NCI-H2196 (cell line): Measurements from ENCODE around the gene ITSN1.

Source experiments
- DNase-seq: peaks from one replicate; lab custom pipeline; 2025; ENCODE audit not compliant: unreplicated experiment; lab: John Stamatoyannopoulos, UW

Gene ITSN1

DNA sequence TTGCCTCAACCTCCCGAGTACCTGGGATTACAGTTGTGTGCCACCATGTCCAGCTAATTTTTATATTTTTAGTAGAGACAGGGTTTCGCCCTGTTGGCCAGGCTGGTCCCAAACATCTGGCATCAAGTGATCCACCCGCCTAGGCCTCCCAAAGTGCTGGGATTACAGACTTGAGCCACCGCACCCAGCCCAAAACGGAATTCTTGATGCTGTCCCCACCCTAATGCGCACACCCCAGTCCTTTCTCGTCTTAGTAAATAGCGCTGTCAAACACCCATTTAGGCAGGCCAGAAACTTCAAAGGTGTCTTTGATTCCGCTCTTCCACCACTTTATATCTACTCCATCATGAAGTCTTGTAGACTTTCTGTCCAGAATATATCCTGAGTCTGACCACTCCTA is 35.1 kb downstream of the ITSN1 start:
- DNase-seq, result no peak

DNA sequence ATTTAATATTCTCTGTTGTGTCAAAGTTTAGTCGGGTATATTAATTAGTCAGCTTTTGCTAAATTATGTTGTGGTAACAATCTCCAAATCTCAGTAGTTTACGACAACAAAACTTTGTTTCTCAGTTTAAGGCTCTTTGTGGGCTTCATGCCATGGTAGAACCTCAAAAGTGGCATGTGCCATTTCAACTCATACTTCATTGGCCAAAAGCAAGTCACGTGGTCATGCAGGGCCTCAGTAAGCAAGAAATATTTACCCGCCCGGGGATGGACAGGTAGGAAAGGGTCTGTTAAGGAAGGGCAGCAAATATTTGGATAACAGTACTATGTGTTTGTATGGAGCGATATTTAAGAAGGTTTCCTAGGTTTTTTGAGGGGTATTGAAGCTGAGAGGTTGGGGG is 38.6 kb downstream of the ITSN1 start:
- no peak for DNase-seq

GRCh38 chr21:33682992-33683627 is 40.8 kb downstream of the ITSN1 start:
- no peak for DNase-seq

DNA sequence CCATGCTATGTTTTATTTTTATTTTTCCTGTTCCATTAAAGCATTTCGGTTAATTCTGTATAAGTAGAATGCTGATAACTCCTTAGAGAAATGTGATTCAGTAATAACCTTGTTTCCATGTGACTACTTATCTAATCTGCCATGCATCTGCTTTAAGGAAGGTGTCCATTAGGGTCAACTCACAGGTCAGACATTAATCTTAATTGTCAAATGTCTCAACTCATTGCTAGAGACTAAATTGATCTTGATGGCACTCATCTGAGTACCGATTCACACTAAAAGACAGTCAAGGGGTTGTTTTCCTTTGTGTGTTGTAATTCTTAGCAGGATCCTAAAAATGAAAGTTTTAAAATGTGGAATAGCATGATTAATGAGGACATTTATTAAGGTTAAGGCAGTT is 41.8 kb downstream of the ITSN1 start:
- no peak for DNase-seq

DNA sequence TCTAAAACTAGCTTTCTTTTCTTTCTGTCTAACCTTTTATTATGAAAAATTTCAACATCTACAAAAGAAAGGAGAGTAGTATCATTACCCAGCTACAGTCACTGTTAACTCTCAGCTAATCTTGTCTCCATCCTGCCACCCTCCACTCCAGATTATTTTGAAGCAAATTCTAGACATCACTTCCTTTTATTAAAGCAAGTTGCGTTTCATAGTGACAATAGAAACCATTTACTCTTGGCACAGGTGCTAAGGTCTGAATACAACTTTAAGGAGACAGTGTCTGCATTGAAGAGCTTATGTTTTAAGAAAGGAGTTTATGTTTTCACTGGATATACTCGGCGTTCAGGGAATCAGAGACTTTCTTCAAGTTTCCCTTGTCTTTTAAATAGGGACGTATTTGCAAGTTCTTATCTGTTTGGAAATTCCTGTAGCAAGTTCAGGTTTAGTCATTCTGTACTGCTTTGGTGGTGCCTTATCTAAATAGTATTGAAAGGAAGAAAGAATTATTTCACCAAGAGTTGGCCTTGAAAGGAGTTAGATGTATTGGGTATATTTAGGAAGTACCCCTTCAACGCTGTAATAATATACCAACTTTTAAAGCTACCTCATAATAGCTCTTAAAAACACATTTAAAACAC is 42.7 kb downstream of the ITSN1 start:
- no peak for DNase-seq

DNA sequence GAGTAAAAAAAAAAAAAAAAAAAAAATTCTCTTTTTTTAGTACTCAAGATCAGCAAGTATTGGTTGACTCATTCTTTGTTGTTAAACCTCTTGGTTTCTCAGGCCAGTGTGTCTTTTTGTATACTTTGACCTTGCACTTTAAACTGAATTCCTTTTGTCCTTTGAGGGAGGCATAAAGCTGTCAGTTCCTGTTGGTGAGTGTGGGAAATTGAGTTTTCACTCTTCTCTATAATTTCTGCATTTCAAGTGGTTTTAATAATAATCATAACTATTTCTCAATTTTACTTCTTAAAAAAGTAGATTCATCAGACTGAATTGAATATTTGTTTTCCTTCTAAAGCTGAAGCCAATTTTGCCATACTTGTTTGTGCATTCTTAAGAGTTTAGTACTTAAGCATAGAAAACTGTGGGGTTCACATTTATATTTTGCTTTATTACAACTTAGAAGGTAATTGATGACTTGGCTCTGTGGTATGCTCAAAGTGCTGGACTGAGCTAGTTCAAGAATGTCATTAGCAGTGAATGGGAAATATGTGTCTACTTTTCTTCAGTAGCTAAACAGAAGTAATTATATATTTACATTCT is 43.4 kb downstream of the ITSN1 start:
- DNase-seq, result no peak

DNA sequence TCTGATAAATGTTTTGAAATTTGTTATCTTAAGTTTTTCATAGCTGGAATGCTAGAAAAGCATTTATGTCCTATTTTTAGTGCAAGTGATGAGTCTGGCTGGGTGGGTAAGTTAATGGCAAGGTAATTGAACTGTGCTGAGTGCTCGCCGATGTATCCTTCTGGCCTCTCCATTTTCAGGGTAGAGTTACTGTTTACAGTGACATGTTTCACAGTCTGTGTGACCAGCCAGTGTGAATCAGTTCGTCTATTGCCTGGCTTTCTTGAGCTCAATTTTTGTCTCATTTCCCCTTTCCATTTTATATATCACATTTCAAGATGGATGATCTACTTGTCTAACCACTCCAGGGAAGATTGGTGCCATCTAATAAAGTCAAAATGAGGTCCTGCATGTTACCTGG is 44.1 kb downstream of the ITSN1 start:
- no peak for DNase-seq

DNA sequence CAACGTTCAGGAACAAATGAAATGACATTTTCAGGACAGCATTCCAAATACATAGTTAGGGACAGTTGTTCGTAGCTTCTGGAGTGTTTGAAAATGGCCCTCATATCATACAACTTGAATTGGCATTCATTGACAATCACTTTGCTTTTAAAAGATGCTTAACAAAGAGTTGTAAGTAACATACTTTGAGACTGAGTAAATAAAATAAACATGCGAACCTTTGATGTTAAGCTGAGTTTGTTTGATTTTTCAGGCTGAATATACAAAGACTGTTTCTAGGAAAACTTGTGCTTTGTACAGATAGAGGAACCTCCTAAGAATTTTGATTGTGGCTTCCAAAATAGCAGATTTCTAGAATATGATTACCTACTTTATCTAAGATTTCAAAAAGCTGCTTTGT is 45.3 kb downstream of the ITSN1 start:
- DNase-seq, result no peak

- no peak for DNase-seq
Measured at GRCh38 chr21:33688353-33688752, 46.1 kb downstream of the ITSN1 start.

- no peak for DNase-seq
Measured at GRCh38 chr21:33690874-33691273, 48.6 kb downstream of the ITSN1 start.

- DNase-seq, result no peak
Measured at GRCh38 chr21:33691945-33692603, 49.8 kb downstream of the ITSN1 start.

DNA sequence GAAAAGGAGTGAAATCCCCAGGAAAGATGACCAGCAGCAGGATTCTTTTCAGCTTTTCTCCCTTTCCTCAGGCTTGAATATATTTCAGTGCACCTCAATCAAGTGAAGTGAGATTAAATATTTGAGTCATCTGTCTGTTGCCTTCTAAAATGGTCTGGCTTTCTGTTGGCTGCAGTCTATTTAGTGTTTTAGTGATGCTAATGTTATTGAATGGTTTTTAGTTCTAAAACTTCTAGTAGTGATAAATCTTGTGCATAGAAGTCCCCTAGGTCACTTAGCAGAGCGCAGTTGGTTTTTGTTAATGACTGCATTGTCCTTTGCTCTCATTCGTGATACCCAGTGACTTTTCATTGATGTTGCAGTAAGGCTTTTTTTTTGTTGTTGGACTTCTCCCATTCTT is 53.5 kb downstream of the ITSN1 start:
- no peak for DNase-seq

DNA sequence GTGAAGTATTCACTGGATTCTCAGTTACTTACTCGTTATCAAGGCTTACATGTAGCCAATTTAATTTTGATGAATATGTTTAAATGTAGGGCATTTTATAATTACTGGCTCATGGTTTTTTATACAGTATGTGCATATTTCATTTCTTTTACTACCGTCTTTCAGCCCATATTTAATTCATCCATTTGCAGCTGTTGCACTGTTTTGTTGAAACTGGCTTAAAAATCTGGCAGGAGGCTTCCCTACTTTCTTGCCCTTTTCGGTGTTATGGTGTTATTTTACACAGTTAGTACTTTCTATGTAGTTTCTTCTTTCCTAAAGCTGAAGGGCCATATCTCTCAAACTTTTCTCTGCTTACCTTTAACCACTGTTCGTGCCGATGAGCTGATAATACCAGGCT is 54.2 kb downstream of the ITSN1 start:
- no peak for DNase-seq

DNA sequence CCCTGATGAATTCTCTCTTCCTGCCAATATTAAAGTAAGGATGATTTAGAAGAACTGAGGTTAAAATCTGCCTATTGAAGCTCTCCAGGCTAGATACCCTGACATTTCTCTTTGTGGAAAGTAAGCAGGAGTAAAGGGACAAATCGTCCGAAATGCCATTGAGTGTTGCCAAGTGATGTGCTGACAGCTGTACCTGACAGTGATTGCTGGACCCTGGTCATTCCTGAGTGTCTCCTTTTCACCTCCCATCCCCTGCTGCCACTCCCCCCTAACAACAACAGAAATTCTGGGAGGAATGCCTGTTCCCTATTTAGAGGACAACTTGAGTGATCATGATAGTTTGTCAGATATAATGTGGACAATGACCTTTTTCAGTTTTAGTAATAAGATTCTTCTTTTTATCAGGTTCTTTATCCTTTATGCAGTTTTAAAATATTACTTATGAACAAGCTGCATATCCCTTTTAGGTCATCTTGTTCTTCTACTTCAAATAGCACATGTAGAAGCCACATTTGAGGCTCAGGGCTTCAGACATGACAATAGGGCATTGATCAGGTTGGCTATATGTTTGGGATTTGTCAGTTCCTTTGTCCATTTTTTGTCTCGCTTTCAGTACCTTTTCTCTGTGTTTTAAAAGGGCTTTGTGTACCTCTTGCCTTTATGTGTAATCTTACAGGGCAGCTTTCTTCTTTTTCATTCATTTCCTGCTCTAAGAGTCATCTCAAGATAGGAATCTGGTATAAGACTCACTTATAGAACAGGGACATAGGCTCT is 56.0 kb downstream of the ITSN1 start:
- no peak for DNase-seq

- no peak for DNase-seq
Measured at GRCh38 chr21:33699277-33699676, 57.0 kb downstream of the ITSN1 start.

DNA sequence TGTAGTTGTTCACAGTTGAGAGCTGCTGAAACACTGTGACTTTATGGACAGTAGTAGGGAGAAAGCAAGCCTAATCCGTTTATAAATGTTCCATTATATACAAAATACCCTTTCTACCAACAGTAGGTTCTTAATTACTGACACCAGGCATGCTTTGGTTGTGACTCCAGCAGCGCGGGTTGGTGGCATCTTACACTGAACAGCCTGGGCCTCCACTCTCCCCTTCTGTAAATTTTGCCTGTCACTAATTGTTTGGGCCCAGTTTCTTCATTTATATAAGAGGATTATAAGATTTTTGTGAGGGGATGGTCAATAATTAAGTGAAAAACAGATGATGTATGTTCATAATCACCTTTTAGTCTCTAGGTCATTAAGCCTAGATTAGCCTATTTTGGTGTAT is 58.2 kb downstream of the ITSN1 start:
- no peak for DNase-seq

- DNase-seq, result no peak
Measured at GRCh38 chr21:33703750-33704606, 61.7 kb downstream of the ITSN1 start.

- DNase-seq, result no peak
Measured at GRCh38 chr21:33707846-33708245, 65.5 kb downstream of the ITSN1 start.

DNA sequence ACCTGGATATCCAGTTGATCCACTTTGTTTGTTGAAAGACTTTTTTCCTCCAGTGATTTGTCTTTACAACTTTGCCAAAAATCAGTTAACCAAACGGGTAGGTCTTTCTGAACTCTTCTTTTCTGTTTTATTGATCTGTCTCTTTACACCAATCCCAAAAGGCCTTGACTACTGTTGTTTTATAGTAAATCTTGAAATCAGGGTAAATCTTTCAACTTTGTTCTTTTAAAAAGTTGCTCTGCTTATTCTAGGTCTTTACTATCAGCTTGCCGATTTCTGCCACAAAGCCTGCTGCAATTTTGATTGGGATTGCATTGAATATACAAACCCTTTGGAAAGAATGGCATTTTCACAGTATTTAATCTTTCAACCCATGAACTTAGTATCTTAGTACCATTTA is 66.6 kb downstream of the ITSN1 start:
- no peak for DNase-seq

DNA sequence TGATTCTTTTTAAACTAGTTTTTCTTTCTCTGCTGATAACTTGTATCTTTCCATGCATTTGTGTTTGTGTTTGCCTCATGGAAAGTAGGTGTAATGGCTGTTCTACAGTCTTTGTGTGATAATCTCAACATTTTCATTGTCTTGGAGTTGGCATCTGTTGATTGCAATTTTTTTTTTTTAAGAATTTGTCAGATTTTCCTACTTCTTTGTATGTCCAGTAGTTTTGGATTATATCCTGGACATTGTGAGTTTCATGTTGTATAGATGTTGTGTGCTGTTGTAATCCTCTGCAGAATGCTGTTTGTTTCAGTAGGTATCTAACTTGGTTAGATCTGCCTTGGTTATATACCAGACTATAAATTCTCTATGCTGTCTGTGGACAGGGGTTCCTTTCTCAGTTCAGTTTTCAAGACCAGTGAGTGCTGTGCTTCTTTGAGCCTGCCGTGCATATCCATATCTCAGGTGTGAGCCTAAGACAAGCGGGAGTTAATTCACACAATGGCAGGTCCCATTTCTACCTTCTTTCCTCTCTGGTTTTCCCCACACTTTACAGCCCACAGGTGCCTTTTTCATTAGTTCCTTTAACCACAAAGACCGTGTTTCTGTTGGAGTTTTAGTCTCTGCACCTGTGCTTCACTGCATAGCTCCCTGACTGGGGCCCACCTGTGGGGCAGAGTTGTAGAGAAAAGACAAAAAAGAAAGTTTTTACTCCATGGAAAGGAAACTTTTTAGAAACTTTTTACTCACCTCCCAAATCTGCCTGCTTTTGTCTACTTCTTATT is 69.9 kb downstream of the ITSN1 start:
- DNase-seq, result no peak
